OCI-LY3 (cell line): ENCODE results near the gene SCGB2B2.

ENCODE experiments used
- H2AFZ ChIP-seq: fragments of 200-600, 300-600 bp; shearing (Covaris generic); 2 replicates; pipeline ENCODE4 v1.6.0; 2014; ENCODE audit warnings: antibody characterized with exemption, low read depth, low read length
- H3K27ac ChIP-seq: fragments of 200-600, 300-600 bp; sonication (generic); 2 replicates; pipeline ENCODE4 v1.5.1; 2014; ENCODE audit warnings: mild to moderate bottlenecking, low read length, moderate library complexity, mixed read lengths
- H3K27me3 ChIP-seq: fragments of 200-600, 300-600 bp; sonication (generic); 2 replicates; pipeline ENCODE4 v1.6.1; 2014; ENCODE audit warnings: low read depth, low read length, mixed read lengths
- H3K36me3 ChIP-seq: fragments of 200-600, 300-600 bp; sonication (generic); replicated peaks from 2 replicates; pipeline ENCODE3; 2014; ENCODE audit warnings: low read depth, low read length, mixed read lengths
- H3K4me1 ChIP-seq: fragments of 300-600, 200-600 bp; sonication (generic); 2 replicates; pipeline ENCODE4 v1.6.1; 2014; ENCODE audit warnings: low read length, mixed read lengths
- H3K4me2 ChIP-seq: fragments of 200-600, 300-600 bp; sonication (generic); 2 replicates; pipeline ENCODE4 v1.6.1; 2014; ENCODE audit warnings: low read length, mixed read lengths
- H3K4me3 ChIP-seq: fragments of 300-600, 200-600 bp; sonication (generic); 2 replicates; pipeline ENCODE4 v1.5.1; 2014; ENCODE audit warnings: antibody characterized with exemption, mild to moderate bottlenecking, low read length, moderate library complexity
- H3K79me2 ChIP-seq: fragments of 300-600, 200-600 bp; shearing (Covaris generic); 2 replicates; pipeline ENCODE4 v1.6.1; 2014; ENCODE audit warnings: mild to moderate bottlenecking, low read length, mixed read lengths
- H3K9ac ChIP-seq: fragments of 300-600, 200-600 bp; shearing (Covaris generic); 2 replicates; pipeline ENCODE4 v1.6.0; 2014; ENCODE audit warnings: mild to moderate bottlenecking, low read length, moderate library complexity
- H3K9me3 ChIP-seq: fragments of 200-600, 300-600 bp; shearing (Covaris generic); 2 replicates; pipeline ENCODE4 v1.6.1; 2014; ENCODE audit warnings: low read length, mixed read lengths; ENCODE audit not compliant: insufficient read depth
- H4K20me1 ChIP-seq: fragments of 200-600, 300-600 bp; sonication (generic); 2 replicates; pipeline ENCODE4 v1.6.1; 2016; ENCODE audit warnings: low read length, mixed read lengths; ENCODE audit not compliant: insufficient read depth
- EZH2phosphoT487 ChIP-seq: fragments of 200-600 bp; shearing (Covaris generic); IDR thresholded peaks from 2 replicates; pipeline ENCODE4 v1.6.1; 2018; ENCODE audit warnings: antibody characterized with exemption, mixed run types, low read depth
- TF ChIP-seq, protein P1 (sequence below): fragments of 200-600, 300-600 bp; sonication (generic); IDR thresholded peaks from 2 replicates; pipeline ENCODE4 v1.5.1; 2014; ENCODE audit warnings: antibody characterized with exemption, low read length, low read depth

Gene SCGB2B2

DNA sequence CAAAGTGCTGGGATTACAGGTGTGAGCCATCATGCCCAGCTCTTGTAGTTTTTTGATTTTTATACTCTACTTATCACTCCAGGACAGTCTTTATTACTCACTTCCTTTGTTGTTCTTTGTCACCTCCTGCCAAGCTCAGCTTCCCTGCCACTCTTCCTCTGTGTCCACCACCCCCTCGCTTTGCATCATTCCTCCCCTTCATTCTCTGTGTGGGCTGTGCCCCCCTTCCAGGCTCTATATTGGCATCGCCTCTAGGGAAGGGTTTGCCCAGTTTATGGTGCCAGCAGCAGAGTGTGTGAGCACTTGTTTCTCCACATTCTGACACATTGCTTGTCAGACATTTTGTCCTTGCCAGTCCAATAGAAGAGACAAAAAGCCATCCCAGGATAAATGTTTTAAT, 15.6 kb upstream of the SCGB2B2 start:
- H3K4me1 ChIP-seq: no peaks in the 10 kb centered on the region
- H3K4me3 ChIP-seq: no peak overlapping the region
- H3K9ac ChIP-seq: no peak overlapping the region
- TF ChIP-seq, protein P1, sequence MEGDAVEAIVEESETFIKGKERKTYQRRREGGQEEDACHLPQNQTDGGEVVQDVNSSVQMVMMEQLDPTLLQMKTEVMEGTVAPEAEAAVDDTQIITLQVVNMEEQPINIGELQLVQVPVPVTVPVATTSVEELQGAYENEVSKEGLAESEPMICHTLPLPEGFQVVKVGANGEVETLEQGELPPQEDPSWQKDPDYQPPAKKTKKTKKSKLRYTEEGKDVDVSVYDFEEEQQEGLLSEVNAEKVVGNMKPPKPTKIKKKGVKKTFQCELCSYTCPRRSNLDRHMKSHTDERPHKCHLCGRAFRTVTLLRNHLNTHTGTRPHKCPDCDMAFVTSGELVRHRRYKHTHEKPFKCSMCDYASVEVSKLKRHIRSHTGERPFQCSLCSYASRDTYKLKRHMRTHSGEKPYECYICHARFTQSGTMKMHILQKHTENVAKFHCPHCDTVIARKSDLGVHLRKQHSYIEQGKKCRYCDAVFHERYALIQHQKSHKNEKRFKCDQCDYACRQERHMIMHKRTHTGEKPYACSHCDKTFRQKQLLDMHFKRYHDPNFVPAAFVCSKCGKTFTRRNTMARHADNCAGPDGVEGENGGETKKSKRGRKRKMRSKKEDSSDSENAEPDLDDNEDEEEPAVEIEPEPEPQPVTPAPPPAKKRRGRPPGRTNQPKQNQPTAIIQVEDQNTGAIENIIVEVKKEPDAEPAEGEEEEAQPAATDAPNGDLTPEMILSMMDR: no peak
- no peak for TF ChIP-seq EZH2phosphoT487
- no peaks in the 10 kb centered on the region for H4K20me1 ChIP-seq
- H2AFZ ChIP-seq: no peak overlapping the region
- H3K9me3 ChIP-seq: no peaks in the 10 kb centered on the region
- H3K79me2 ChIP-seq: no peaks in the 10 kb centered on the region
- H3K4me2 ChIP-seq: no peak overlapping the region
- H3K27ac ChIP-seq: no peak overlapping the region
- no peaks in the 10 kb centered on the region for H3K36me3 ChIP-seq
- H3K27me3 ChIP-seq: no peaks in the 10 kb centered on the region

DNA sequence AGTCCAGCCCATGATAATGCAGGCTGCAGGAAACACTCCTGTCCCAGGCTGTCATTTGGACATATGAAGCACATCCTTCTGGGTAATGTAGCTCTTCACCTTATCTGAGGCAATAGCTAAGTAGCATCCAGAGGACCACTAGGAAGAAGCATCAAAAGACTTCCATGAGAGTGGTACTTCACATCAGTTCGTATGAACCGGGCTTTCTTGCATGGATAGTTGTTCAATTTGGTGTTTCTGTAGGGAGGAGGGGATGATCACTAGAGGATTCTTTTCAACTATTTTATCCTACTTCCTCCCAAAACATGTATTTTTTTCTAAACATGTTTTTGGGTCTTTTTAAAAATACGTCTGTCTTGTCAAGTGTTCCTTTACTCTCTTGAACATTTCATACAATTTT, 13.4 kb upstream of the SCGB2B2 start:
- Histone ChIP-seq H3K4me1 (no peaks in the 10 kb centered on the region), H3K27ac (no peak overlapping the region), H3K9ac (no peak overlapping the region), H3K9me3 (no peaks in the 10 kb centered on the region), H3K4me3 (no peak overlapping the region), H3K4me2 (no peak overlapping the region), H2AFZ (no peak overlapping the region), H4K20me1 (no peaks in the 10 kb centered on the region), H3K27me3 (0 out of 2 replicates have a peak, but pooled peaks cover 4% of the 10 kb centered on the region), H3K36me3 (no peaks in the 10 kb centered on the region), H3K79me2 (no peaks in the 10 kb centered on the region)
- TF ChIP-seq EZH2phosphoT487: no peak
- TF ChIP-seq, protein P1: no peak

DNA sequence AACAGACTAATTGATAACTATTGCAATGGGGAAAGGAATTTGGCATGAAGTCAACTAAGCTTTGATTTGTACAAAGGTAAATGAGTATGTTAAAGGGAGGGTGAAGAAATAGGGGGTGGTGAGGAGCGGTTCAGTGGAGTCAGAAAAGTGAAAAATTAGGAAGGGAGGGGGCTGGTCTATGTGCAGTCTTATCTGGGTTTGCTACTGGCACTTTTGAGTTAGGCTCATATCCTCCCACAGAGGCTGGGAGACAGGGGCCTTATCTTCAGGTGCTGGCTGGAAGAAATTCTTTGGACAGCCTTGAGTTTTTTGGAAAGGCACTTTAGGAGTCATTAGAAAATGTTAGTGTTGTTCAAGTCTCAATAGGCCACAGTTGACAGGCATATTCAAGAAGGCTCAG, 11.6 kb upstream of the SCGB2B2 start:
- TF ChIP-seq, protein P1: no peak
- TF ChIP-seq EZH2phosphoT487: no peak
- Histone ChIP-seq H3K9me3 (peaks cover 7% of the 10 kb centered on the region; the same call in 1 of the 2 replicates), H3K9ac (no peak overlapping the region), H3K79me2 (no peaks in the 10 kb centered on the region), H3K4me3 (no peak overlapping the region), H4K20me1 (no peaks in the 10 kb centered on the region), H3K36me3 (peaks cover 3% of the 10 kb centered on the region), H3K4me2 (no peak overlapping the region), H2AFZ (no peak overlapping the region), H3K27me3 (0 out of 2 replicates have a peak, but pooled peaks cover 4% of the 10 kb centered on the region), H3K4me1 (no peaks in the 10 kb centered on the region), H3K27ac (no peak overlapping the region)

DNA sequence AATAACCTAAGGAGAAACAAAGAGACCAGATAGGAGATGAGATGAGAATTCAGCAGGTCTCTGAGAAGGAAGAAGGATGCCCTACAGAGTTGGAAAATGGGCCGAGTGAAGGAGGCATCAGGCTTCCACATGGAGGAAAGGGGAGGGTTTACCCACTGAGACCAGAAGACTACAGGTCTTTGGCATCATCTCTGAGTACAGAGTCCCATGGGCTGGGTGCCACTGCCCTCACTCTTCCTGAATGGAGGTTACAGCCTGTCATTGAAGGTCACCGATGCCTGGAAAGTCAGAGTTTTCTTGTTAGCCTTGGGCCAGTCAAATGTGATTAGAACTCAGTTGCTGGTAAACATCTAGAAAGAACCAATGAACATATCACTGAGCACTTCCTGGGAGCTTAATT, 10.4 kb upstream of the SCGB2B2 start:
- Histone ChIP-seq H3K4me3 (no peak overlapping the region), H3K4me2 (no peak overlapping the region), H3K9me3 (peaks cover 9% of the 10 kb centered on the region; the same call in 1 of the 2 replicates), H4K20me1 (no peaks in the 10 kb centered on the region), H3K4me1 (no peaks in the 10 kb centered on the region), H3K27ac (no peak overlapping the region), H2AFZ (no peak overlapping the region), H3K9ac (no peak overlapping the region), H3K79me2 (no peaks in the 10 kb centered on the region), H3K36me3 (peaks cover 5% of the 10 kb centered on the region), H3K27me3 (0 out of 2 replicates have a peak, but pooled peaks cover 4% of the 10 kb centered on the region)
- no peak for TF ChIP-seq EZH2phosphoT487
- TF ChIP-seq, protein P1: no peak
